T-helper 1 cell treated with Interleukin-12 subunit alpha and Interleukin-12 subunit beta and Interleukin-4 antibody, amounts not matched to agents 30 ng/mL and 1 ng/mL, for 36 hours (primary cell): ENCODE results near the gene LSM6. TPM values are rescaled to one million over a fixed set of nuclear protein-coding genes. Genes with fewer than 3 reads are reported as not detected.

ENCODE experiments used
- intact Hi-C: fragments of 100-400 bp; cut with micrococcal nuclease; formaldehyde crosslinking; loops from one replicate; pipeline ENCODE4 v1.15.1; 2024
- total RNA-seq: library from RNA; stranded (reverse); gene quantifications from 2 replicates; pipeline ENCODE4 v1.2.3, GENCODE V29; 2022

LSM6 gene
- 41.2 and 47.6 TPM in 2 replicates for total RNA-seq

GRCh38 chr4:146175541-146176453 lies at the start of gene LSM6:
Gene LSM6 (plus strand): TSS chr4:146175718. CDS start chr4:146182922, 7,204 bp downstream.
- intact Hi-C loops, result loop anchor here (1.0 to 10.0 kb wide), 15 partner anchors 9 to 1439 kb away; partner anchors contain the start of genes ABCE1, ANAPC10, MMAA and SLC10A7

DNA sequence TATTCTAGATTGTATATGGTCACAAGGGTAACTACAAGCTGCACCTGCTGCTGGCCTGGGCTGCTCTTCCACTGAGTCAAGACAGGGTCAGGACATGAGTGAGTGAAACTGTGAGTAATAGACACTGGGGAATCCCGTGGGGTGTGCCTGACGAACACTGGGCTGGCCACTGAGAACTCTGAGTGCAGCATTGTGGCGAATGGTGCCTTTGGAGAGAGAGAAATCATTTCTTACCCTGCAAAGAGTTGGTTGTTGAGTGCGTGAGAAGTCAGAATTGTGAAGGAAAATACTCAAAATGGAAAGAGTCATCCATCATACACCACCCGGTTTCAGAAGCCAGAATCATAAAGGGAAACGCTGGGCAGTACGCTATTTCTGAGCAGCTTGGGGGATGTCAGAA lies 43.1 kb upstream of the LSM6 start:
- intact Hi-C loops, result no loop called here

DNA sequence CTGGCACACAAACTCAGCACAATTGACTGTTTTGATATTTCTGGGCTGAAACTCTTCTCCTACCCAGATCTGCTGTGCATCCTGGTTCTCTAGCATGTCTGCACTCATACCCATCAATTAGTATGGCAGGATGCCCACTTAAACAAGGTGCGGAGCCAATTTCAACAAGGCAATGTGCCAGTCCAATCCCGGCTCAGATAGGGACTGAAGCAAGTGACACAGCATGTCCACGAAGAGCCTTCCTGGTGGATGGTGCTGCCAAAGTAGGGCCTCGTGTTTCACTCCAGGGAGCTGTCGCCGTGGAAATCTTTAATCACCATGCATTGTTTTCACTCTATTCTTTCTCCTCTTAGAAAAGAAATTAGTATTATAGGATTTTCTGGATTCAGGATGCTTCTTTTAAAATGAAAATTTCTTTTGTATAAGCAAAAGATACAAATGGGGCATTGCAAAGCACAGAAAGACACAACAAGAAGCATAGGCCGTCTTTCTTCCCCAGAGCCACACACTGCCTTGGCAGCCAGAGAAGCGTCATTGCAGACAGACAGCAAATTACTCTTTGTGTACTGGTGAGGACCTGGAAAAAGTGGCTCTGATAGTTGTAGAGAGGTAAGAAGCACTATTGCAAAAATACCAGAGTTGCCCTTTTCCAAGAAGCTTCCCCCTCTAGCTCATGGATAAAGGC lies 40.6 kb upstream of the LSM6 start:
- intact Hi-C loops, result no loop called here

DNA sequence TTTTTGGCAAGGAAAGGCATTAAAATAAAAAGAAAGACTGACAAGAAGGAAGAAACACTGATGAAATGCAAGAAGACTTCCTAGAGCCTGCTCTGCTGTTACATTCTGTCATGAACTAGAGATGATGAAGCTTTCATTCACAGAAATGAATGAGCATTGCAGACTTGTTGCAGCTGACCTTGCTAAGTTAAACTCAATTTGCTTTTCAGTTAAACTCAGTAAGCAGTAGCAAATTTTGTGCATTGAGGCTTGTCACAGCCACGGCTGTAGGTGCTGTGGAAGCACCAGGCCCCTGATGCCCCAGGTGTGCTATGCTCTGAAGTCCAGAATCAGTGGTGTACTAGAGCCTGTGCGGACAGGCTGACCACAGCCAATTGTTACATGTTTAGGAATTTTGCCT lies 39.6 kb upstream of the LSM6 start:
- intact Hi-C loops, result no loop called here

DNA sequence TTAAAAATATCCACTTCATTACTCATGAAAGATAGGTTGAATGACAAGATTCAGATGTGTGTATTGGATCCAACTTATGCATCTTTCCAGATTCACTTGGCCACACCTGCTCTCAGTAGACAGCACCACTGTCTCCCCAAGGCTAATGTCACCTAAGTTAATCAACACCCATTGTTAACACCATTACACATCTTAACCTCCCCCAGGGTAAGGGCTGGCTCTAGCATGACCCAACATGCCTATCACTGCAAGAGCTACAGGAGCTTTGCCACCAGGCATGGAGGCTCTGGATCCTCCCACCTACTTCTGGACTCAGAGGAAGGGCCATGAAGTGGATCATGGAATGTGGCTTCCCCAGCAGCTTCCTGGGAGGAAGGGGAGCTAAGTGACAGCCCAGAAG lies 32.8 kb upstream of the LSM6 start:
- intact Hi-C loops, result no loop called here

DNA sequence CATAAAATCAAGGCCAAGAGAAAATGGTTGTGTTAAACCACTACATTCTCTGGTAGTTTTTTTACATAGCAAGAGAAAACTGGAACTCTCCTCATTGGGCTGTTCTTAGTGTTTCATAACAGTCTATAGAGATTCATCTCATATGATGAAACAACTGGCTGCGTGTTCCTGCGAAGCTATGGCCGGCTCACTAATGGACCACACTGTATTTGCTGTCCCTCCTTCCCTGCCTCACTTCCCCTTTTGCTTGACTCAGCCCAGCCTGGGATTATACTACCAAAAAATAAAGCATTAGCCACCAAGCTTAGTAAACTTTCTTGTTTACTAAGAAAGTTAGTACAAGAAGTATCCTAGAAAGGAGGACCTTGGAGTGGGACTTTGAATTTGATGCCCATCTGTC lies 31.6 kb upstream of the LSM6 start:
- intact Hi-C loops, result no loop called here

DNA sequence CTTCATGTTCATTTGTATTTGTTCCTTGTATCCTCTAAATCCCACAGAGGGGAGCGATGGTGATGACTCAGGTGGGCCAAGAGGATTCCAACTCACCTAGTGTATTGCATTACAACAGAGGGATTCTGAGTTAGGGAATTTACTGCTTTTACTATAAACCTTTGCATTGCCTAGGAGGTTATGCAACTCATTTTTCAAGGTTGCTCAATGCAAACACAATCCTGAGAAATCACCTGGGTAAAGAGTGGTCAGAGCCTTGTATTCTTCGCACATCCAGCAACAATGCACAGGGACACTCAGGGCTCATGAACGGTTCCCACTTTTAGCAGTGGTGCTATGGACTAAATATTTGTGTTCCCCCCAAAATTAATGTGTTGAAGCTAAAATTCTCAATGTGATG lies 28.6 kb upstream of the LSM6 start:
- intact Hi-C loops, result no loop called here

- intact Hi-C loops, result no loop called here
Observed at GRCh38 chr4:146148021-146148420, 27.5 kb upstream of the LSM6 start.

GRCh38 chr4:146154057-146154456 lies 21.5 kb upstream of the LSM6 start:
- intact Hi-C loops, result no loop called here

DNA sequence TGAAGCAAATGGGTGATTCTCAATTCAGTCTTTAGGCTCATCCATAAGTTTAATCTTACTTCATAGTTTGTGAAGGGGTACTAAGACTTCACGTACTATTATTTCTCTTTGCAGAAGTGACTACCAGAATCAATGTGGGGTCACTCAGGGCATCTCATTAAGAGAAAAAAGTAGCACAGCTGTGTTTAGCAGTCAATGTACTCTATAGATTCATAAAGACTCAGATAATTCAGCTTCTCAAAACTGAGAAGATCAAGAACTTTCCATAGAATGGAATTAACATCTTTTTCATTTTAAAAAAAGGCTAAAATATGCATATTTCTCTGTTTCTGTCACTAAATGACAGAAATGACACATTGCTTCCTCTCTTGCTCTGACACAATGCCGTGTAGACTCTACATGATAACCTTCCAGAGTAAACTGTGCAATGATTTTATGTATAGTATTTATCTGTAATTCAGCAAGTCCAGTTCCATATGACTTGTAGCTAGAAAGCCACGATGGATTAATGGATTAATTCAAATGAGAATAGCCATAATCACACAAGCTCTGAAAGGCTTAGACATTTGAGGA lies 20.3 kb upstream of the LSM6 start:
- intact Hi-C loops, result no loop called here

GRCh38 chr4:146158036-146158745 lies 17.3 kb upstream of the LSM6 start:
- intact Hi-C loops, result no loop called here

DNA sequence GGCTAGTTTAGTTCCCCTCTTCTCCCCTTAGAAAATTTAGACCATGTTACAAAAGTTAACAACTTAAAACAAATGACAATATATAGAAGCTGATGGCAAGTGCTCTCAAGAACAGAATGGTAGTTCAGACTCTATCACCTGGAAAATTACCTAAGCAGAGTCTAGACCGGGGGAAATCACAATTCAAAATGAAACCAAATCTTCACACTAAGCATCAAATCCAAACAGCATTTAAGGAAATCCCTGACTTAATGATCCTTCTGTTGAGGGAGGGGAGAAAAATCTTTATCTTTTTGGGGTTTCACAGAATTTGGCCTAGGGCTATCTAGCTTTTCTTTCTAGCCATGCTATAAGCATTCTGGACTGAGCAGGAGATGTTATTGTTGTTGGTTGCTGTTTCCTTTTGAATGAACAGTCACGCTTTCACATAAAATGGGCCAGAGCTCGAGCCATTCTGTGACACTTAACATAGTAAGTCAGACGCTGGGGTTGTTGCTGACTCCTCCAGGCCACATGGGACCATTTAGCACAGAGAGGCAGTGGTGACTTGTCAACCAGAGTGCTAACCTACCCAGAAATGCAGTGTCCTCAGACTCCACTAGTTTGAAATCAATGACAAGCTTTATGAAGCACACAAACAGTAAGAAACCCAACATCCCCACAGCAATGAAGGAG lies 16.0 kb upstream of the LSM6 start:
- intact Hi-C loops, result no loop called here

GRCh38 chr4:146161243-146161642 lies 14.3 kb upstream of the LSM6 start:
- intact Hi-C loops, result no loop called here

GRCh38 chr4:146165221-146165620 lies 10.3 kb upstream of the LSM6 start:
- intact Hi-C loops, result no loop called here

DNA sequence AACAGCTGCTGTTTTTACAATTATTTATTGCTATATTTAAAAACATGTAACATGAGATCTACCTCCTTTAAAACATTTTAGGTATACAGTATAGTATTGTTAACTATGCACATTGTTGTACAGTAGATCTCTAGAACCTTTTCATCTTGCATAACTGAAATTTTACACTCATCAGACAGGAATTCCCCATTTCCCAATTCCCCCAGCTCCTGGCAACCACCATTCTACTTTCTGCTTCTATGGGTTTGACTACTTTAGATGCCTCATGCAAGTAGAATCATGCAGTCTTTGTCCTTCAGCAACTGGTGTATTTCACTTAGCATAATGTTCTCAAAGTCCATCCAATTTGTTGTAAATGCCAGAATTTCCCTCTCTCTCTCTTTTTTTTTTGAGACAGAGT lies 9.7 kb upstream of the LSM6 start:
- intact Hi-C loops, result no loop called here

DNA sequence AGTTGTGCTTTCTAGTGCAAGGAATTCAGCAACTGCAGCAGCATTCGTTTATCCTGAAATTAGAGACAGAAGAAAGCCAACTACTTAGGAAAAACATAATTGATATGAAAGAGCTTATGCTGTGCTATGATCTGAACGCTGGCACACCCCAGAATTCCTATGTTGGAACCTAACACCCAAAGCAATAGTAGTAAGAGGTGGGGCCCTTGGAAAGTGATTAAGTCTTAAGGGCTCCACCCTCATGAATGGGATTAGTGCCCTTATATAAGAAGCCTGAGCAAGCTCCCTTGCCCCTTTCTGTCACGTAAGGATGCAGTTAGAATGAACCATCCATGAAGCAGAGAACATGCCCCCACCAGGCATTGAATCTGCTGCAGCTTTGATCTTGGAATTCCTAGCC lies 5.4 kb upstream of the LSM6 start:
- intact Hi-C loops, result loop anchor here (10.0 kb wide), 1 partner anchor 1445 kb away; the partner anchor contains the start of gene TMEM184C

- intact Hi-C loops, result loop anchor here (1.0 to 10.0 kb wide), 11 partner anchors 7 to 1438 kb away; partner anchors contain the start of genes MMAA, TMEM184C and ZNF827
Observed at GRCh38 chr4:146176891-146177290, 1.4 kb downstream of the LSM6 start.

DNA sequence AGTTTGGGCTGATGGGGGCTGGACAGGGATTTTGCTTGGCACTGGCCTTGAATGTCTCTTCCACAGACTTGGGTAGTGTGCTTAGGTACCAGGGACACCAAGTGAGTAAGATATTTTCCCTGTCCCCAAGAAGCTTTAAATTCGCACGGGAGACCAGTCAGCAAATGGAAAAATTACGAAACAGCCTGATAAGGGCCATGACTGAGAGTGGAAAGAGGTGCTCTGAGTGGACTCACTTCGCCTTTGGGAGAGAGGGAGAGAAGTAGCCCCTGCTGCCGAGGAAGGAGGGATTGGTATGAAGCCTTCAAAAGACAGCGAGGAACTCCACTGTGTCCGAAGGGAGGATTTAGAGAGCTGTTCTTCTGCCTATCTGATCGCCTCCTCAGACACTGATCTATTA lies 2.6 kb downstream of the LSM6 start:
- intact Hi-C loops, result loop anchor here (5.0 to 10.0 kb wide), 6 partner anchors 154 to 1437 kb away; partner anchors contain the start of gene TMEM184C

DNA sequence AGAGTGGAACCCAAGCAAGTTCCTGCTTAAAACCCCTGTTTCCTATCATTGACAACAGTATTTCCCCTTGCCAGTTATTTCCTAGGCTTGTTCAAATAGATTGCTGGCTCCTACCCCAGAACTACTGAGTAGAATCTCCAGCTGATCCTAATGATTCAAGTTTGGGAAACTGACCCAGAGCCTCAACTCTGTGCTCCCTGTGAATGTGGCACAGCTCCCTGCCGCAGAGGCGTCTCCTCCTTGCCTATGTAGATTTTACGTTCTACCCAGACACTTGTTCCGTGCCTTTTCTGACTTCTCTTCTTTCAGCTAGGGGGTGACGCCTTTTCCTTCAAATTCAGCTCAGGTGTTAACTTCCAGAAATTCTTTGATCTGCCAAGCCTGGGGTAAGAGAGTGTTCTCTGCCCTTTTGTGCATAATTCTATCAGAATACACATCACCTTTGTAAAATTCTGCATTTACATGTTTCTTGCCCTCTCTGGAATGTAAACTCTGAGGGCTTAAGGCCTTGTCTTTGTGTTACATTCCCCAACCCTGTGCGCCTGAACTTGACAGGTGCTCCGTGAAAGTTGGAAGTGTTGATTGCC lies 4.4 kb downstream of the LSM6 start:
- intact Hi-C loops, result loop anchor here (5.0 to 10.0 kb wide), 6 partner anchors 152 to 1435 kb away; partner anchors contain the start of gene TMEM184C

DNA sequence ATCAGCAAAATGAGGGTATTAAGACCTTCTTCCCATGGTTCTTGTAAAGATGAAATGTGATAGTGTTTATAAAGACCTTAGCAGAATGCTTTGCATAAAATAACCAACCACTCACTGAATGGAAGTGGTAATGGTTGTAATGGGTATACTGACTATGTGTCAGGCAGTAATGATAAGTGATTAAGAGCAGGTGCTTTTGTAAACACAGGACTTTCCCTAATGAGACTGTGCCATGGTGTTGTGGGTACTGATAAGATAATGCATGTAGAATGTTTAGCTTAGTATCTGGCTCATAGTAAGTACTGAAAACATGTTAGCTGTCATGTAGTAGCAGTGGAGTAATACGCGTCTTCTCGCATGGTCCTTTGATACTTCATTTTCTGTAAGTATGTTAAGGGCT lies 6.9 kb downstream of the LSM6 start:
- intact Hi-C loops, result no loop called here
